Neuronal stem cell (in vitro differentiated cells): ENCODE measurements around the gene ACBD7.

ENCODE experiments used
- DNase-seq: peaks from one replicate; pipeline ENCODE4 v3.0.0-alpha.2; 2013; ENCODE audit warnings: low spot score
- H2AFZ ChIP-seq: one replicate; pipeline ENCODE4 v1.6.1; 2013; ENCODE audit warnings: mild to moderate bottlenecking, low read length, inconsistent platforms
- H2AK5ac ChIP-seq: 2 replicates; pipeline ENCODE4 v1.6.1; 2013; ENCODE audit warnings: low read depth, mild to moderate bottlenecking, inconsistent platforms, low read length, moderate library complexity, mixed read lengths
- H2BK120ac ChIP-seq: 2 replicates; pipeline ENCODE4 v1.6.1; 2013; ENCODE audit warnings: low read depth, mild to moderate bottlenecking, inconsistent platforms, low read length, moderate library complexity, mixed read lengths
- H2BK12ac ChIP-seq: one replicate; pipeline ENCODE4 v1.6.1; 2013; ENCODE audit warnings: low read length, inconsistent platforms
- H2BK15ac ChIP-seq: 2 replicates; pipeline ENCODE4 v1.6.1; 2013; ENCODE audit warnings: mild to moderate bottlenecking, low read length, inconsistent platforms, mixed read lengths
- H2BK5ac ChIP-seq: one replicate; pipeline ENCODE4 v1.6.1; 2013; ENCODE audit warnings: inconsistent platforms, mild to moderate bottlenecking, low read length, moderate library complexity
- H3K14ac ChIP-seq: one replicate; pipeline ENCODE4 v1.6.1; 2013; ENCODE audit warnings: low read length, inconsistent platforms
- H3K18ac ChIP-seq: 2 replicates; pipeline ENCODE4 v1.6.1; 2013; ENCODE audit warnings: low read length, inconsistent platforms
- H3K23ac ChIP-seq: 2 replicates; pipeline ENCODE4 v1.6.1; 2013; ENCODE audit warnings: low read depth, mild to moderate bottlenecking, mixed read lengths, low read length, inconsistent platforms; ENCODE audit not compliant: poor library complexity
- H3K27ac ChIP-seq: replicated peaks from 3 replicates; pipeline ENCODE4 v1.5.1; 2013; ENCODE audit warnings: low read length, inconsistent platforms
- H3K27me3 ChIP-seq, 3 experiments: 2 replicates each; pipeline ENCODE4 v1.6.1; 2013; ENCODE audit warnings: low read length in 3 of 3, mild to moderate bottlenecking in 2 of 3, inconsistent platforms in 1 of 3, low read depth in 1 of 3, mixed read lengths in 1 of 3, moderate library complexity in 1 of 3; ENCODE audit not compliant: control insufficient read depth in 3 of 3, insufficient read depth in 3 of 3
- H3K36me3 ChIP-seq, 2 donors: replicated peaks in 1 of 2; 2 replicates each; pipeline ENCODE4 v1.6.1; 2013; ENCODE audit warnings: low read length in 2 of 2; ENCODE audit not compliant: control insufficient read depth in 2 of 2, insufficient read depth in 2 of 2
- H3K4ac ChIP-seq: 2 replicates; pipeline ENCODE4 v1.6.1; 2013; ENCODE audit warnings: inconsistent platforms, mild to moderate bottlenecking, low read length, moderate library complexity
- H3K4me1 ChIP-seq, 2 donors: 1 replicate in 1 of 2; 2 replicates in 1 of 2; pipeline ENCODE4 v1.6.1; 2013; ENCODE audit warnings: low read length in 2 of 2, low read depth in 1 of 2; ENCODE audit not compliant: control insufficient read depth in 2 of 2, insufficient read depth in 1 of 2
- H3K4me2 ChIP-seq: one replicate; pipeline ENCODE4 v1.6.1; 2013; ENCODE audit warnings: mild to moderate bottlenecking, low read length, inconsistent platforms; ENCODE audit not compliant: insufficient read depth, poor library complexity, severe bottlenecking
- H3K4me3 ChIP-seq, 2 donors: 2 replicates each; pipeline ENCODE4 v1.5.1; 2013; ENCODE audit warnings: low read length in 2 of 2, mild to moderate bottlenecking in 2 of 2, inconsistent platforms in 1 of 2, moderate library complexity in 1 of 2
- H3K79me1 ChIP-seq: one replicate; pipeline ENCODE4 v1.6.1; 2013; ENCODE audit warnings: low read depth, mild to moderate bottlenecking, inconsistent platforms, low read length, moderate library complexity
- H3K9ac ChIP-seq: one replicate; pipeline ENCODE4 v1.6.1; 2013; ENCODE audit warnings: mild to moderate bottlenecking, low read depth, low read length, inconsistent platforms; ENCODE audit not compliant: poor library complexity
- H3K9me3 ChIP-seq, 2 donors: replicated peaks in 1 of 2; 2 replicates each; pipeline versions ENCODE3 to v1.6.1; 2013; ENCODE audit warnings: low read length in 2 of 2, mild to moderate bottlenecking in 2 of 2, inconsistent platforms in 1 of 2, low read depth in 1 of 2, mixed read lengths in 1 of 2, moderate library complexity in 1 of 2; ENCODE audit not compliant: control insufficient read depth in 2 of 2, insufficient read depth in 1 of 2
- H4K8ac ChIP-seq: one replicate; pipeline ENCODE4 v1.6.1; 2013; ENCODE audit warnings: low read depth, mild to moderate bottlenecking, inconsistent platforms, low read length, moderate library complexity
- H4K91ac ChIP-seq: one replicate; pipeline ENCODE4 v1.6.1; 2013; ENCODE audit warnings: low read length, low read depth, mild to moderate bottlenecking, inconsistent platforms; ENCODE audit not compliant: poor library complexity
- WGBS, 2 donors: extraction: QIAGEN DNeasy Blood & Tissue Kit; methylation state at CpG; one replicate each; pipeline ENCODE4 v1.1.7; 2013; ENCODE audit warnings: missing lambda C conversion rate in 2 of 2, mixed read lengths in 1 of 2; ENCODE audit not compliant: insufficient read length in 2 of 2, insufficient replicate concordance in 1 of 2; ENCODE audit errors: extremely low coverage in 2 of 2; 5-methylcytosine and 5-hydroxymethylcytosine counted together

Gene ACBD7

GRCh38 chr10:15045380-15045779 lies 43.2 kb downstream of the ACBD7 start:
- Histone ChIP-seq H4K91ac (no peak overlapping the region), H2BK12ac (no peak overlapping the region), H3K14ac (no peak overlapping the region), H3K4ac (no peak overlapping the region), H2BK15ac (no peak overlapping the region), H3K79me1 (no peaks in the 10 kb centered on the region), H3K18ac (no peak overlapping the region), H3K9ac (no peak overlapping the region), H4K8ac (no peak overlapping the region), H3K27me3 (no peaks in the 10 kb centered on the region), H2BK120ac (no peak overlapping the region), H3K9me3 (no peaks in the 10 kb centered on the region), H3K4me2 (no peak overlapping the region), H2BK5ac (no peak overlapping the region), H2AFZ (no peak overlapping the region), H3K4me3 (no peak overlapping the region), H3K27ac (no peak overlapping the region), H3K36me3 (no peaks in the 10 kb centered on the region), H3K23ac (no peak overlapping the region), H3K4me1 (no peaks in the 10 kb centered on the region), H2AK5ac (no peak overlapping the region)
- DNase-seq = no peak
- no CpG with 5 or more reads among the region's 1 CpG for WGBS, 2 donors

- Histone ChIP-seq H3K4ac (no peak within 1 kb of the TSS), H3K27ac (no peak within 1 kb of the TSS), H3K27me3 (no peaks in the 10 kb centered on the region), H3K4me2 (no peak within 1 kb of the TSS), H4K8ac (no peak within 1 kb of the TSS), H2BK120ac (no peak within 1 kb of the TSS), H2BK5ac (no peak within 1 kb of the TSS), H3K9me3 (peaks cover 0 to 2% of the 10 kb centered on the region in 2 donors), H2AFZ (no peak within 1 kb of the TSS), H3K14ac (no peak within 1 kb of the TSS), H3K4me1 (peaks cover 0 to 2% of the 10 kb centered on the region in 2 donors), H2BK12ac (no peak within 1 kb of the TSS), H3K9ac (no peak within 1 kb of the TSS), H3K79me1 (no peaks in the 10 kb centered on the region), H3K4me3 (no peak within 1 kb of the TSS), H4K91ac (no peak within 1 kb of the TSS), H3K18ac (no peak within 1 kb of the TSS), H2AK5ac (no peak within 1 kb of the TSS), H2BK15ac (no peak within 1 kb of the TSS), H3K36me3 (no peaks in the 10 kb centered on the region), H3K23ac (no peak within 1 kb of the TSS)
- no peak for DNase-seq
- WGBS, 2 donors = no CpG with 5 or more reads among the region's 1 CpG
Observed at GRCh38 chr10:15043674-15044073, 44.9 kb downstream of the ACBD7 start, which contains the start of gene OLAH. OLAH (plus strand) TSS chr10:15043943; CDS start chr10:15047289, 3,346 bp downstream.

GRCh38 chr10:15038416-15038815 lies 50.2 kb downstream of the ACBD7 start:
- no peak for DNase-seq
- Histone ChIP-seq H3K4me3 (no peak overlapping the region), H2AFZ (no peak overlapping the region), H4K8ac (no peak overlapping the region), H3K9ac (no peak overlapping the region), H3K14ac (no peak overlapping the region), H3K9me3 (peaks cover 0 to 2% of the 10 kb centered on the region in 2 donors), H2AK5ac (no peak overlapping the region), H3K4me2 (no peak overlapping the region), H3K18ac (no peak overlapping the region), H3K4ac (no peak overlapping the region), H2BK5ac (no peak overlapping the region), H2BK15ac (no peak overlapping the region), H3K27me3 (no peaks in the 10 kb centered on the region), H2BK120ac (no peak overlapping the region), H3K23ac (no peak overlapping the region), H2BK12ac (no peak overlapping the region), H3K27ac (no peak overlapping the region), H3K4me1 (peaks cover 0 to 5% of the 10 kb centered on the region in 2 donors), H3K36me3 (no peaks in the 10 kb centered on the region), H3K79me1 (no peaks in the 10 kb centered on the region), H4K91ac (no peak overlapping the region)
- WGBS, 2 donors = no CpG with 5 or more reads among the region's 10 CpGs

- Histone ChIP-seq H3K14ac (no peak overlapping the region), H3K4me2 (no peak overlapping the region), H3K9me3 (peaks cover 0 to 2% of the 10 kb centered on the region in 2 donors), H4K91ac (no peak overlapping the region), H3K18ac (no peak overlapping the region), H3K79me1 (no peaks in the 10 kb centered on the region), H2AFZ (no peak overlapping the region), H3K36me3 (no peaks in the 10 kb centered on the region), H2BK12ac (no peak overlapping the region), H3K4ac (no peak overlapping the region), H3K9ac (no peak overlapping the region), H3K4me3 (no peak overlapping the region), H3K4me1 (peaks cover 0 to 5% of the 10 kb centered on the region in 2 donors), H2AK5ac (no peak overlapping the region), H3K27me3 (no peaks in the 10 kb centered on the region), H2BK5ac (no peak overlapping the region), H2BK120ac (no peak overlapping the region), H3K23ac (no peak overlapping the region), H4K8ac (no peak overlapping the region), H2BK15ac (no peak overlapping the region), H3K27ac (no peak overlapping the region)
- no CpG with 5 or more reads among the region's 4 CpGs for WGBS, 2 donors
- DNase-seq = no peak
Observed at GRCh38 chr10:15037691-15038090, 50.9 kb downstream of the ACBD7 start.
